ENCODE measurements around the gene SMIM1. TPM values are rescaled to one million over a fixed set of nuclear protein-coding genes. Genes with fewer than 3 reads are reported as not detected.

The SMIM1 gene
- polyA plus RNA-seq, 2 of the 4 experiments (the other 2 are of a cell fraction) = 0.67 to 1.1 TPM

GRCh38 chr1:3816331-3817137 lies 44.0 kb downstream of the SMIM1 start:
- no peaks in the 10 kb centered on the region for H3K9me3 ChIP-seq
- no peak overlapping the region for H3K27ac ChIP-seq
- FAIRE-seq (no peak), DNase-seq (ENCODE audit: low read depth in 1 of 2, low spot score in 1 of 2) (no peak), ATAC-seq (no peak)
- no peak overlapping the region for H3K4me3 ChIP-seq
- POLR2A ChIA-PET = no interaction called here
- no peak for TF ChIP-seq USF2 (IDR thresholded peaks at IDR 0.05)
- TF ChIP-seq SREBF2 (IDR thresholded peaks at IDR 0.05) = no peak
- no peak for TF ChIP-seq RAD21 (conservative IDR thresholded peaks at IDR 0.05 in 1 of 2, IDR thresholded peaks at IDR 0.05 in 1 of 2)
- TF ChIP-seq KDM1A (IDR thresholded peaks at IDR 0.05; ENCODE audit: low read depth) = no peak
- no peak for TF ChIP-seq JUNB (IDR thresholded peaks at IDR 0.05)
- no peak for TF ChIP-seq EHF (CRISPR knock-in tag; IDR thresholded peaks at IDR 0.05)
- no peak for TF ChIP-seq EHMT2 (IDR thresholded peaks at IDR 0.05; ENCODE audit: low read depth)
- no peak for TF ChIP-seq NFE2L2 (conservative IDR thresholded peaks at IDR 0.05; ENCODE audit: low read length)
- TF ChIP-seq CHD2 (IDR thresholded peaks at IDR 0.05; ENCODE audit: low read length, partially characterized antibody) = no peak
- TF ChIP-seq FOXS1 (CRISPR knock-in tag; IDR thresholded peaks at IDR 0.05) = no peak
- no peak for TF ChIP-seq FOSL2 (IDR thresholded peaks at IDR 0.05)
- TF ChIP-seq FOSL2 (CRISPR knock-in tag; IDR thresholded peaks at IDR 0.05) = no peak
- TF ChIP-seq BHLHE40 (IDR thresholded peaks at IDR 0.05; ENCODE audit: low read depth, low read length) = no peak
- TF ChIP-seq HES2 (IDR thresholded peaks at IDR 0.05) = no peak
- TF ChIP-seq CTCF (IDR thresholded peaks at IDR 0.05) = no peak
- TF ChIP-seq CBX8 (IDR thresholded peaks at IDR 0.05) = no peak
- no peak for TF ChIP-seq ZNF302 (CRISPR knock-in tag; IDR thresholded peaks at IDR 0.05)
- TF ChIP-seq POLR2A (IDR thresholded peaks at IDR 0.05; ENCODE audit: low read length) = no peak
- TF ChIP-seq MAZ (IDR thresholded peaks at IDR 0.05; ENCODE audit: borderline replicate concordance, low read depth, low read length) = no peak
- no peak for TF ChIP-seq HEYL (CRISPR knock-in tag; IDR thresholded peaks at IDR 0.05)
- TF ChIP-seq CHD4 (IDR thresholded peaks at IDR 0.05; ENCODE audit: borderline replicate concordance) = no peak
- no peak overlapping the region for H3K4me2 ChIP-seq
- CTCF ChIA-PET = no interaction called here
- no peaks in the 10 kb centered on the region for H3K4me1 ChIP-seq
- 91% methylated on average over 36 of the region's 38 CpGs for WGBS (ENCODE audit: missing lambda C conversion rate)

GRCh38 chr1:3817138-3817740 lies 44.7 kb downstream of the SMIM1 start:
- TF ChIP-seq NFE2L2 (conservative IDR thresholded peaks at IDR 0.05; ENCODE audit: low read length) (no peak), ELK1 (IDR thresholded peaks at IDR 0.05; ENCODE audit: low read depth, low read length) (no peak), REST (IDR thresholded peaks at IDR 0.05) (no peak)
- Histone ChIP-seq H3K4me2 (no peak overlapping the region), H3K4me1 (no peaks in the 10 kb centered on the region), H3K9me3 (no peaks in the 10 kb centered on the region), H3K4me3 (no peak overlapping the region), H3K27ac (no peak overlapping the region)
- CTCF ChIA-PET = no interaction called here
- POLR2A ChIA-PET = no interaction called here
- no peak for DNase-seq (ENCODE audit: low read depth in 1 of 2, low spot score in 1 of 2)
- FAIRE-seq = no peak
- 95% methylated on average over 11 of the region's 17 CpGs for WGBS (ENCODE audit: missing lambda C conversion rate)
- ATAC-seq = no peak
